ENCODE measurements around the gene VWA5B2. TPM values are rescaled to one million over a fixed set of nuclear protein-coding genes. Genes with fewer than 3 reads are reported as not detected.

Gene VWA5B2
- total and polyA plus RNA-seq, 2 donors (not counting 1 experiment from before 2014, with no cell fraction given): not detected

- Histone ChIP-seq H3K4me2 (ENCODE audit: extremely low read depth, insufficient read depth, low read length) (no peak overlapping the region), H3K4me1 (ENCODE audit: control insufficient read depth, extremely low read depth, insufficient read depth, low read length) (no peaks in the 10 kb centered on the region), H3K9me3 (ENCODE audit: control insufficient read depth, insufficient read depth, low read depth, low read length) (no peaks in the 10 kb centered on the region), H4K20me1 (ENCODE audit: control insufficient read depth, extremely low read depth, insufficient read depth, low read length) (no peaks in the 10 kb centered on the region), H3K27me3 (ENCODE audit: control insufficient read depth, insufficient read depth, low read length) (peaks cover 7% of the 10 kb centered on the region), H3K9ac (ENCODE audit: insufficient read depth, low read length) (no peak overlapping the region), H3K27ac (ENCODE audit: insufficient read depth, low read length) (no peak overlapping the region), H3K79me2 (ENCODE audit: control insufficient read depth, insufficient read depth, low read length) (no peaks in the 10 kb centered on the region), H3K36me3 (ENCODE audit: control insufficient read depth, insufficient read depth, low read length) (no peaks in the 10 kb centered on the region), H3K4me3 (replicated peaks in 1 of 4; ENCODE audit: control extremely low read depth in 1 of 4, insufficient read depth in 1 of 4, low read depth in 3 of 4, low read length in 4 of 4) (no peak overlapping the region), H2AFZ (ENCODE audit: low read length) (no peak overlapping the region)
- no peak for TF ChIP-seq EZH2 (IDR thresholded peaks at IDR 0.05; ENCODE audit: low read length, missing control alignments)
- TF ChIP-seq CTCF (conservative IDR thresholded peaks at IDR 0.05 in 1 of 2, IDR thresholded peaks at IDR 0.05 in 1 of 2; ENCODE audit: low read depth in 1 of 2, low read length in 2 of 2): no peak
- DNase-seq (ENCODE audit: low read depth in 2 of 2): no peak
Measured at GRCh38 chr3:184203526-184203925, 25.9 kb upstream of the VWA5B2 start.

- Histone ChIP-seq H3K4me2 (ENCODE audit: extremely low read depth, insufficient read depth, low read length) (no peak overlapping the region), H3K27me3 (ENCODE audit: control insufficient read depth, insufficient read depth, low read length) (peaks cover 7% of the 10 kb centered on the region), H3K79me2 (ENCODE audit: control insufficient read depth, insufficient read depth, low read length) (no peaks in the 10 kb centered on the region), H4K20me1 (ENCODE audit: control insufficient read depth, extremely low read depth, insufficient read depth, low read length) (no peaks in the 10 kb centered on the region), H3K27ac (ENCODE audit: insufficient read depth, low read length) (no peak overlapping the region), H3K9me3 (ENCODE audit: control insufficient read depth, insufficient read depth, low read depth, low read length) (no peaks in the 10 kb centered on the region), H3K4me3 (replicated peaks in 1 of 4; ENCODE audit: control extremely low read depth in 1 of 4, insufficient read depth in 1 of 4, low read depth in 3 of 4, low read length in 4 of 4) (no peak overlapping the region), H3K4me1 (ENCODE audit: control insufficient read depth, extremely low read depth, insufficient read depth, low read length) (no peaks in the 10 kb centered on the region), H2AFZ (ENCODE audit: low read length) (no peak overlapping the region), H3K36me3 (ENCODE audit: control insufficient read depth, insufficient read depth, low read length) (no peaks in the 10 kb centered on the region), H3K9ac (ENCODE audit: insufficient read depth, low read length) (no peak overlapping the region)
- TF ChIP-seq CTCF (conservative IDR thresholded peaks at IDR 0.05 in 1 of 2, IDR thresholded peaks at IDR 0.05 in 1 of 2; ENCODE audit: low read depth in 1 of 2, low read length in 2 of 2): no peak
- no peak for TF ChIP-seq EZH2 (IDR thresholded peaks at IDR 0.05; ENCODE audit: low read length, missing control alignments)
- DNase-seq (ENCODE audit: low read depth in 2 of 2): no peak
Measured at GRCh38 chr3:184209146-184209923, 20.1 kb upstream of the VWA5B2 start.

- no peak overlapping the region for H2AFZ ChIP-seq (ENCODE audit: low read length)
- no peak for DNase-seq (ENCODE audit: low read depth in 2 of 2)
- no peaks in the 10 kb centered on the region for H3K9me3 ChIP-seq (ENCODE audit: control insufficient read depth, insufficient read depth, low read depth, low read length)
- TF ChIP-seq CTCF (conservative IDR thresholded peaks at IDR 0.05 in 1 of 2, IDR thresholded peaks at IDR 0.05 in 1 of 2; ENCODE audit: low read depth in 1 of 2, low read length in 2 of 2): no peak
- TF ChIP-seq EZH2 (IDR thresholded peaks at IDR 0.05; ENCODE audit: low read length, missing control alignments): no peak
- no peak overlapping the region for H3K4me3 ChIP-seq (replicated peaks in 1 of 4; ENCODE audit: control extremely low read depth in 1 of 4, insufficient read depth in 1 of 4, low read depth in 3 of 4, low read length in 4 of 4)
- no peaks in the 10 kb centered on the region for H3K79me2 ChIP-seq (ENCODE audit: control insufficient read depth, insufficient read depth, low read length)
- H3K27ac ChIP-seq (ENCODE audit: insufficient read depth, low read length): no peak overlapping the region
- H3K4me2 ChIP-seq (ENCODE audit: extremely low read depth, insufficient read depth, low read length): no peak overlapping the region
- no peak overlapping the region for H3K9ac ChIP-seq (ENCODE audit: insufficient read depth, low read length)
- H3K4me1 ChIP-seq (ENCODE audit: control insufficient read depth, extremely low read depth, insufficient read depth, low read length): no peaks in the 10 kb centered on the region
- H4K20me1 ChIP-seq (ENCODE audit: control insufficient read depth, extremely low read depth, insufficient read depth, low read length): no peaks in the 10 kb centered on the region
- no peaks in the 10 kb centered on the region for H3K27me3 ChIP-seq (ENCODE audit: control insufficient read depth, insufficient read depth, low read length)
- H3K36me3 ChIP-seq (ENCODE audit: control insufficient read depth, insufficient read depth, low read length): no peaks in the 10 kb centered on the region
Measured at GRCh38 chr3:184211297-184211696, 18.1 kb upstream of the VWA5B2 start.
